Inferior parietal cortex (tissue), 1 donor: ENCODE results near the gene SRRM3.
A peak's percentile ranks its signal among the peaks of the same experiment; 100 is the strongest.
"Not testable (repeated sequence)": the region's sequence is repeated elsewhere in the genome, so short reads cannot be mapped to it uniquely, and the experiment has no call there.

Experiments used
- DNase-seq: peaks from one replicate; pipeline ENCODE4 v3.0.0-alpha.2; 2016; ENCODE audit errors: extremely low spot score

Gene SRRM3

DNA sequence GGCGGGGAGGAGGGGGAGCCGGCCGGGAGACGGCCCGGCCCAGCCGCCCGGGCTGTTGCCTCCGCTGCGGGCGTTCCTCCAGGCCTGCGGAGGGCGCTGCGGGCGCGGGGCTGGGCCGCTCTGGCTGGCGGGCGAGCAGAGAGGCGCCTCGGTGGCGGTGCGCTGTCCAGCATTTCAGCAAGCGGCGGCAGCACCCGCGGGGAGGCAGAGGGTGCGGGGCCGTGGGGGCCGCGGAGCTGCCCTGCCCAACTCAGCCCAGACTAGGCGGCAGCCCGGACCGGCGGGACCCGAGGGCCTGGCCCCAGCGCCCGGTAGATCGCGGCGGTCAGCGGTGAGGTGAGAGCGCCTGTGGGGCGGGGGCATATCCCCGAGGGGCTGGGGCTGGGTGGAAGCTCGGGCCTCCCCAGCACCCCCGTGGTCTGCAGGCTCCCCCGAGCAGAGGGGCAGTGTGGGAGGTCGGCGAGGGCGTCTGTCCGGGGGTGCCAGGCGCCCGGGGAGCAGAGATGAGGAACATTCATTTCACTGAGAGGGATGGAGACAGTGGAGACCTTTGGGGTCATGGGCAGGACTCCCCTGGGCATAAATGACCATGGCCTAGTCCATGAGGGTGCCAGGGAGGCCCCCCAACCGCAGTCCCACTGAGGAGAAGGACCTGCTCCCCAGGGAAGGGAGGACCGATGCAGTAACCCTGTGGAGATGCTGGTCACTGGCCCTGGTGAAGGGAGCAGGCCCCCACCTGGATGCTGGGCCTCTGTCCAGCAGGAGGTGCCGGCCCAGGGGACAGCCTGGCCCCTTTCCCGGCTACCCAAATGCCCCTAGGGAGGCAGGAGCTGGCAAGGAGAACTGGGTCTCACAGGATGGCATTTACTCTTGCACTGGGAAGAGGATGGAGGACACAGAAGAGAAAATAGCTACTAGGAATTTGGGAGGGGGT is at the start of gene SRRM3:
Gene SRRM3 (plus strand): TSS at position 165 of the 934 bp plus-strand sequence. CDS start 33,171 bp downstream, outside the sequence.
- peak; percentile 70 for DNase-seq

DNA sequence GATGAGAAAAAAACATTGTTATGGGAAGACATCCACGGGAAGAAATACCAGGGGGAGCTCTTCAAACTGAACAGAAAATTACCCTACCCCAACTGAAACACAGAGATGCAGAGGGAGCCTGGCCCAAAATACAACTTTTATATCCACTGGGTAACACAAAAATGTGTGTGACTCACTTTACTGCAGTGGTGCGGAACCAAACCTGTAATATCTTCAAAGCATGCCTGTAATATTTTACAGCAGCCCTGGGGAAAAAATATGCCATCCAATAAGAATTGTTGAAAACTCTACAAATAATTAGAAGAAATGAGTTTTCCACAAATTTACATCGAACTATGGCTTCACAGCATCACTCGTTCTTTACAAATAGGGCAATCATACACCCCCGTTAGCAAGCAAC is 49.8 kb upstream of the SRRM3 start:
- no peak for DNase-seq

DNA sequence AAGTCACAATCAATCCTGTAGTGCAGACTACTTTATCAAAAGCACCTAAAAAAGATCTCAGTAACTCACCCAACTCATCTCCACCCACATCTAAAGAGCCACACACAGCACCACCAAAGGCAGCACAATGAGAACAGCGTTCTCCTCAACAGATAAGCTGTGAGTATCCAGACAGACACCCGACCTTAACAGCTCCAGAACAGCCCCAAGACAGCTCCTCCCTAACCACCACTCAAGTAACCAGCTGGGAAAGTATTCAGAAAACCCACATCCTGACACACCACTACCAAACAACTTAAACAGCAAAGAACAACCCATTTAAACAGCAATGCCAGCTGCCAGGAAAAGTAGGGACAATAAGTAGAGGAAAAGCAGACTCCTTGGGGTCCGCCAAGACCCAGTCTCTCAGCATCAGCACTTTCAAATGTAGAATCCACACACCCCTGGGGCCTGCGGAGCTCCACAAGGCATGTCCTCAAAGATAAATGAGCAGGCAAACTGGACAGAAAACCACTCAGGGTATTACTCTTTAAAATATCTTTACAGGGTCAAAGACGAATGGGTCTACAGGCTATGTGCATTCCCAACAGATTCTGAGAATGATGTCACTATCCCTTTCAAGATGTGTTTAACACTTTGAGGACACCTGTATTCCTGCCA is 48.0 kb upstream of the SRRM3 start:
- not testable (repeated sequence) for DNase-seq

DNA sequence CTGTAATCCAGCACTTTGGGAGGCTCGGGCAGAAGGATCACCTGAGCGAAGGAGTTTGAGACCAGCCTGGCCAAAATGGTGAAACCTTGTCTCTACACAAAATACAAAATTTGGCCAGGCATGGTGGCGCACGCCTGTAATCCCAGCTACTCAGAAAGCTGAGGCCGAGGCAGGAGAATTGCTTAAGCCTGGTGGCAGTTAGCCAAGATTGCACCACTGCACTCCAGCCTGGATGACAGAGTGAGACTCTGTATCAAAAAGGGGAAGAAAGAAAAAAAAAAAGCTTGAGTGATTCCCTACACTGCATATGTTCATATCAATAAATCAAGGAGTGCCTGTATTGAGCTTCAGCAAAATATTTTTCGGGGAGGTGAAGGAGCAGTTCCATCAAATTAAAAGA is 45.8 kb upstream of the SRRM3 start:
- DNase-seq, result no peak

DNA sequence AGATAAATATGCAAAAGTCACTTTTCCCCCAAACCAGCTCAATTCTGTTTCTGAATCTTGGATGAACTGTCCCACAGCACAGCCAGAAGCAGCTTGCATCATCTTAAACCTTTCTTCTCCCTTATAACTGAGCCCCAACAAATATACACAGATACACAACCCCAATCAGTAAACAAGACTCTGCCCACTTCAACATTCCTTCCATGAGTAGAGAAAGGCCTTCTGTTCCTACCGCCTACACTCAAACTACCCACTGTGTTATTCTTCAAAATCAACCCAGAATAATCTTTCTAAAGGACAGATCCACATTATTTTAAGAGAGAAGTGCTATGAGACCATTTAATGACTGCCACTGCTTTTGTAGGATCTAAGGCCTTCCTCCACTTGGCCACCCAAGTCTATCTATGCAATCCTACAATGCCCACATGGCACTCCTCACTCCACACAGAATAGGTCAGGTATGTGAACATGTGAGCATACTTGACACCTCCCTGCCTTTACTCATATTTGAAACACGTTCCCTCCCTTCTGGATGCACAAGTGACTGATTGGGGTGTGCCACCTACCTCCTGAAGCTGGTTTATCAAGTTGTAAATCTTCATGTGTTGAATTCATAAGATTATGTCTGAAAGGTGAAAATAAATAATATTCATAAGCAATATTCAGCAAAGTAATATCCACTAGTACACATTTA is 44.6 kb upstream of the SRRM3 start:
- not testable (repeated sequence) for DNase-seq

DNA sequence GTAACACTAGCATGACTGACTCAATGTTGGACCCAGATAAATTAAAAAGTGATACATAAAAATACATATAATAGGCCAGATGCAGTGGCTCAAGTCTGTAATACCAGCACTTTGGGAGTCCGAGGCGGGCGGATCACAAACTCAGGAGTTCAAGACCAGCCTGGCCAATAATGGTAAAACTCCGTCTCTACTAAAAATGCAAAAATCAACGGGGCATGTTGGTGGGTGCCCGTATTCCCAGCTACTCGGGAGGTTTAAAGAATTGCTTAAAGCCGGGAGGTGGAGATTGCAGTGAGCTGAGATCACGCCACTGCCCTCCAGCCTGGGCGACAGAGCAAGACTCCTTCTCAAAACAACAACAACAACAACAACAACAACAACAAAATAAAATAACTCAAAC is 43.3 kb upstream of the SRRM3 start:
- DNase-seq, result not testable (repeated sequence)

DNA sequence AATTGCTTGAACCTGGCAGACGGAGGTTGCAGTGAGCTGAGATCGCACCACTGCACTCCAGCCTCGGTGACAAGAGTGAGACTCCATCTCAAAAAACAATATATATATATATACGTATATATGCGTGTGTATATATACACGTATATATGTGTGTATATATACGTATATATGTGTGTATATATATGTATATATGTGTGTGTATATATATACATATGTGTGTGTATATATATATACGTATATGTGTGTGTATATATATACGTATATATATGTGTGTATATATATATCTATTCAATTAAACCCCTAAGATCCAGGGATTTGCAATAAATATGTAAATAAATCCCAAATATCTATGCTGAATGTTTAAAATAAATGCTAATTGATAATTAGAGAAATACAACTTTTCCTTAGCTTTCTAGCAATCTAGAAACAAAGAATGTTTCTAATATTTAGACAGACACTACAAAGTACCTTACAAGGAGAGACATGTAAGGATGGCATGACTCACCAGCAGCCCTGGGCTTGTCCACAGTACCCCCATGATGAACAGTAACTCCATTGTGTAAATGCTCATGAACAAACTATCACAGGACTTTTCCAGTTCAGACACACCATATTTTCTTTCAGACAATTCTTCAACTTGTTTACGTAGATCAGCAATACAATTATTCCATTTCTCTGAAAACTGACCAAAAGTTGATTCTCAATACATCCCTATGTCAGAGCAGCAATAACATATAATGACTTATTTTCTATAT is 39.1 kb upstream of the SRRM3 start:
- DNase-seq, result not testable (repeated sequence)

DNA sequence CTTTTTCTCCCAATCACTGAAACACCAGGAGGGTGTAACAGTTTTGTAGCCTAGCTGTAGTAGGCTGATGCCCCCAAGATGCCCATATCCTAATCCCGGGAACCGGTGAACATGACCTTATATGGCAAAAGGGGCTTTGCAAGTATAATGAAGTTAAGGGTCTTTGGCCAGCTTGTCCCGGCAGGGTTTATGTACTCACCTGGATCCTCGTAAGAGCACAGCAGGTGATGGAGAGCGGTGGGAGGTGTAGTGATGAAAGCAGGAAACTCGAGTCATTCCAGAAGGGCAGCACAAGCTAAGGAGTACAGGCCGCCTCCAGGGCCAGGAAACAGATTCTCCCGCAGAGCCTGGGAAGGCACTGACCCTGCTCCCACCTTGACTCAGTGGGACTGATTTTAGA is 37.9 kb upstream of the SRRM3 start:
- DNase-seq, result not testable (repeated sequence)

GRCh38 chr7:76165106-76165972 is 36.4 kb upstream of the SRRM3 start:
- no peak for DNase-seq

DNA sequence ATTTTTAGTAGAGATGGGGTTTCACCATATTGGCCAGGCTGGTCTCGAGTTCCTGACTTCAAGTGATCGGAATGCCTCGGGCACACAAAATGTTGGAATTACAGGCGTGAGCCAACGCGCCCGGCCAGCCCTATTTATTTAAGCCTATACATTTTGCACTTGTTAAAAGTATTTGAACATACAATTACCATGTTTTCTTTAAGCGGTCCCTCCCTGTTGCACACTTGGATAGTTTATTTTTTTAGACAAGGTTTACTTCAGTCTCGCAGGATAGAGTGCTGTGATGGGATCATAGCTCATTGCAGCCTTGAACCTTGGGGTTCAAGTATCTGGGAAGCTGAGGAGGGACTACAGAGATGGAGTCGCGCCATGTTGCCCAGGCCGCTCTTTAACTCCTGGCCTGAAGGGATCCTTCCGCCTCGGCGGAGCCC is 35.7 kb upstream of the SRRM3 start:
- DNase-seq, result no peak

GRCh38 chr7:76166404-76167255 is 35.1 kb upstream of the SRRM3 start:
- DNase-seq, result peak; percentile 97

GRCh38 chr7:76173566-76174205 is 28.0 kb upstream of the SRRM3 start:
- no peak for DNase-seq

- DNase-seq, result not testable (repeated sequence)
Measured at GRCh38 chr7:76176951-76177350, 24.7 kb upstream of the SRRM3 start.

DNA sequence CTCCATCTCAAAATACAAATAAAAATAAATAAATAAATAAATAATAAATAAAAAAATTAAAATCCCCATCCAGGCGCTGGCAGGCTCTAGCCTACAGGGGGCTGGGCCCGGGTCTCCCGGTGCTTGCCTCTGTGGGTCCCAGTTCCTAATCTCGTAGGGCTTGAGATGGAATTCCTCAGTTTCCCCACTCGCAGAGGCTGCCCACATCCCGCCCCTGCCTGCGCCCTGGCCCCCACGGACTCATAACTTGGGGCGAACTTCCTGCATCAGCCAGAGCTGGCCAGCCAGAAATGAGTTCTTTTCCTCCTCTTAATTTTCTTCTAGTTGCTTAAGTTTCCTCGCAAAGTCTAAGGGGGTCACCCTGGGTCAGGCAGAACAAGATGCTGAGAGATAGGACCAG is 22.0 kb upstream of the SRRM3 start:
- no peak for DNase-seq

GRCh38 chr7:76182225-76182960 is 19.3 kb upstream of the SRRM3 start:
- no peak for DNase-seq

- DNase-seq, result no peak
Measured at GRCh38 chr7:76185187-76185896, 16.4 kb upstream of the SRRM3 start.

DNA sequence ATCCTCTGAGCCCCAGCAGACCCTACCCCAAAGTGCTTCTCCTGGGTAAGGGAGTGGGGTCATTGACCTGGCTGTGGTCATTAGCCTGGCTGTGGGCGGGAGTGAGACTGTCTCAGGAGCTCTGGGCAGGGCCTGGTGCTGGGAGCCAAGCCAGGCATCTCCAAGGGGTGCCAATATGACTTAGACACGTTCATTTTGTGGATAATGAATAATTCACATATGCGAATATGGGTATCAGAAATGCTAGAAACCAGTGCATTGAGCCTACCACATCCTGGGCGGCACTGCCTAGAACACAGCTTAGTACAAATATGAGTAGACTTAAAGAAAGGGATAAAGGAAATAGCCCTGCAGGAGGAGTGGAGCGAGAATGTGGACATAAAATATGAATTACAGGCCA is 14.4 kb upstream of the SRRM3 start:
- no peak for DNase-seq

DNA sequence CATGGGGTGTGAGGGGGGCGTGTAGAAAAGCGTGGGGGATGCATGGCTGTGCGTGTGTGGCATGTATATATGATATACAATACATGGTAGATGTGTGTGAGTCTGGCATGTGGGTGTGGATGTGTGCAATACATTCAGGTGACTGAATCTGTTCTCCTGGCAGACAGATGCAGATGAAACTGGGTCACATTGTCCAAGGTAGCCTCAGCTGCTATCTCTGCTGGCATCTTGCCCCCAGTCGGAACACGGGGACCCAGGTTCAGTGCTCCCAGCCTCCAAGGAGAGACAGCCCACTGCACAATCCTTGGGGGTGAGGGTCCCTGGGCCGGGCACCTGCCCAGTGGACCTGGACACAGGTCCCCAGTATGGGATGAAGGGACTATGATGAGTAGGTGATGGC is 12.4 kb upstream of the SRRM3 start:
- no peak for DNase-seq
